Measurements from ENCODE around the gene LRFN4.

The LRFN4 gene

GRCh38 chr11:66894141-66894540 is 37.3 kb downstream of the LRFN4 start:
- no peak for DNase-seq

DNA sequence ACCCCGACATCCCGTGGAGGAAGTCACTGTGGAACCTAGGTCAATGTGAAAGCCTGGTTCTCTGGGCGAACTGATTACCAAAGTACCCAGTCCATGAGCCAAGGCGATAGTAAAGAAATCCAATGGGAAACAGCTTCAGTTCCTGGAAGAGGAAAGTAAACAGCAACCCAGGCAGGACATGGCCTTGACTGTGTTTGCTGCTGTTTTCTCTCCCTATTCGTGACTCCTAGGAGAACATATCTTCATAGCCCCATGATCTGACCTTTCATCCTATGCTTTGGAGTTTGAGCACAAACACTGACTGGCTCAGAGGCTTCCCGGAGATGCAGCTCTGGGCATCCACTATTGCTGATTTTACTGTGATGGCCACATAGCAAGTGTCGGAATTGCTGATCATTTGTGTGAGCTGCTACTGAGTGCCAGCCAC is 45.1 kb downstream of the LRFN4 start:
- no peak for DNase-seq

DNA sequence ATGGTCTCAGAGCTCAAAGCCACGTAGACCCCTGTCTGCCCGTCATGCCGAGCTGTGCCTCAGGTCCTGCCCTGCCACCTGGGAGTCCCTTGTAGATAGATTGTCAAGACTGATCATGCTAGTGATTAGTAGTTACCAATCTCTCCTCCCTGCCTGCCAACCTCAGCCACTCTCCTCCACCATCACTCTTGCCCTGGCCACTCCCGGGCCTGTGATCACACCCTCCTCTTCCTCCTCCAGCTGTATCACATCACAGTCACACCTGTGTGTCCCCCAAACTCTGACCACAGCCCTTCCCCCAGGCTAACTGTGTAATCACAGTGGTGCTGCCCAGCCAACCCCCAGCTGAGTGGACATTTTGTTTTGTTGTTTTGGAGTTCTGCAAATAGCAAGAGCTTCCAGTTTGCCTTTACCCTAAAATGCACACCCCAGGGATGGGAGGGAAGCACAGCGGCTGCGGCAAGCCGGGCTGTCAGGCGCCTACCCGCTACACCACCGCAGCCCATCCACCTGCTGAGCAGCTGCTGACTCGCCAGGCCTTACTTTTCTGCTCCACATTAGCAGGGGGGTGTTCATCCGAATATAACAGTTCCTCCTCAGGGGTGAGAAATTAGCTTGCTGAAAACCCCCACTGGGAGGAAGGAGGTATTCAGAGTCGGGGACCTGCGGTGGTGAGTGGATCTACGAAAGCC is 45.8 kb downstream of the LRFN4 start:
- no peak for DNase-seq

GRCh38 chr11:66904055-66904454 is 47.2 kb downstream of the LRFN4 start:
- no peak for DNase-seq

GRCh38 chr11:66904561-66904960 is 47.7 kb downstream of the LRFN4 start:
- no peak for DNase-seq

DNA sequence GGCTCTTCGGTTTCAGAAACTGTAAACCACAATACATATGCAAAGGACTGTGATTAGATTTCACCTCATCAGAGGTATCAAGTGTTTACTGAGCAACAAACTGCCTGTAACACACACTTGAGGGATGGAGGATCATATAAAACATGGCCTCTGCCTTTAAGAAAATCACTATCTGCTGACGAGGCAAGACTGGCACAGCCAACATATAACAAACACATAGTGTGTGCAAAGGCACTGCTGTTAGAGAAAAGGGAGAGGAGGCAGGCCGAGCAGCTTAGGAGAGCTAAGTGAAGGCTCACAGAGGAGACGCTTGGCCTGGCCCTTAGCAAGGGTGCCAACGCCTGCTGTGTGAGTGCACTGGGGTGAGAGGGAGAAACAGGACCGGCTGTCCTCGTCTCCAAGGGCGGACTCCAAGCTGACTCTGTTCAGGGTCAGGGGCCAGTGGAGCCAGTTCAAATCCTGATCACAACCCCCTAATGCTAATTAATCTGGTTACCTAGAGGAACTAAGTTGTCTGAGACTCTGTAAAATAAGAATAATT is 48.2 kb downstream of the LRFN4 start:
- DNase-seq, result no peak

DNA sequence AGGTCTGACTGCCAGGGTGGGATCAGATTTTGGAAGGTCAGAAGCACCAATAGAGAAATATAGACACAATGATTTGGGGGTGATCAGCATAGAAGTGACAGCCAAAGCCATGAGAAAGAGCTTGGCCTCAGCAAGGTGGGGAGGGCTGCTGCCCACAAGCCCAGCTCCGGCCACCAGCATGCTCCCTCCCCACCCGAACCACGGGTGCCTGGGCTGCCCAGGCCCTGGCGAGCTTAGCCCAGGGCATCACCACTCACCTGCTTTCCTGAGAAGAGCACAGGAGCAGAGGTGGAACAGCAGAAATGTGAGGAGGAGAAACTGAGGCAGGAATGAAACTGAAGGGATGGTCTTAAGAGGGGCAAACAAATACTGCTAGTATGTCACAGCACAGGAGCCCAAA is 48.8 kb downstream of the LRFN4 start:
- DNase-seq, result no peak

- DNase-seq, result no peak
Measured at GRCh38 chr11:66906061-66906733, 49.3 kb downstream of the LRFN4 start.

DNA sequence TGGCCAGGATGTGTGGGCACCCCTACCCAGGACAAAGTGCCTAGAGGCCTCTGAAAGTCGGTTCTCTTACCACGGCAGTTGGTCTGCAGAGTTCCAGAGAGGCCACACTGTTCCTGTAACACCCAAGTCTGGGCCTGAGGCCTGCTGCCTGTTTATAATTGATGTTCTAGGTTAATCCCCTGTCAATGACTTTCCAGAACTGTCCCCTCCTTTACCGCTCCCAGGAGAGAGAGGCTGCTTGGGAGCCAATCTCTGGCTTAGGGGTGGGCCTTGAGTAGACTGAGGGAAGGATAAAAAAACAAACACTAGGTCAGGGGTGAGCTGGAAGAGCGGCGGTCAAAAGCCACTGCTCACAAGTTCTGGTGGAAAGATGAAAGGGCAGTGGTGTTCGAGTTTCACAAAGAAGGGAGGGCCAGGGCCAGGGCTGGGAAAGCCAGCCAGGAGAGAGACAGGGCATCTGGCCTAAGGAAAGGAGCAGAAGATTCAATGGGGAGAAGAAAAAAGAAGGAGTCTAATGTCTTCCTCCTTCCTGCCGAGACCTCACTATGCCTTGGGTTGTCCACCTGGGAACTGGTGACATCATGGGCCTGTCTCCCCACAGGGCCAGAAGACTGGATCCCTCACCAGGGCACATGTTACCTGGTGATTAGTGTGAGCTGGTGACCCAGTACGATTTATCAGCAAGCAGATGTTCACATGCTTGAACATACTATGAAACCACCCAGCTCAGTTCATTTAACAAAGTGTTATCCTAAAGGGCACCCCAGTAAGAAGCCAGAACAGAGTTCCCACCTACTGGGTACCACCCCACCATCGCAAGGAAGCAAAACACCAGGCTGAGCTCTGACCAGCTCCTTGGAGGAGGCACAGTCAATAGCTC is 51.1 kb downstream of the LRFN4 start:
- DNase-seq, result no peak

DNA sequence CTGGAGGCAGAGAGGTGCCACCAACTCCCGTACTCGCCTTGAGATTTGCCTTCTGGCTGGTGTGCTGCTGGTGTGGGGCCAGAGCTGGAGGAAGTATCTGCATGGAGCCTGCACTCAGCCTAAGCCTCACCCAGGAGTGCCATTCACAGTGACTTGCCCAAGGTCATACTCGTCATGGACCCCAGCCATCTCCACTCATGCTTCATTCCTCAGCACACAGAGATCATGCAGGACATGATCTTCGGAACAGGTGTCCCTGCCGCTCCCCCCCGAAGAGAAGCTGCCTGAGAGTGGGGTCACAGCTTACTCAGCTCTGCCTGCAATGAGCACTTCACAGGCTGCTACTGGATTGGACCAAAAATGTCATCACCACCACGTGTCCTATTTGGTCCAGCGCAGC is 52.3 kb downstream of the LRFN4 start:
- no peak for DNase-seq

DNA sequence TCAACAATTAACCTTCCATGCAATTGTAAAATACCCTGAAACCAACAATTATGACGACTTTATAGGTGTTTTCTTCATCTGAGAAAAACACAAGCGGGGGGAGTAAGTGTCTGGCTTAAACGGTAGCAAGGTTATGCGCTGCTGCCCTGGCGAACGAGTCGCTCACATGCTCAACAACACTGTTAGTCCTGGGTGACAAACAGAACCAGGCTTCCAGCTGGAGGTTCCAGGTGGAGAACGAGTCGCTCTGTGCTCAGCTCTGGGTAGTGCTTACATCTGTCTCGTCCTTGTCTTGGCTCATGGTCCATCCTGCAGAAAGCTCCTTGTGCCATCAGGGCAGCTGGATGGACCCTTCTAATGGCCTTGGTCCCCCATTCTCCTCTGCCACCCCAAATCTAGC is 53.2 kb downstream of the LRFN4 start:
- no peak for DNase-seq
